Neuronal stem cell (in vitro differentiated cells): ENCODE measurements around the gene ANKS1B.

Experiments used
- DNase-seq: peaks from one replicate; pipeline ENCODE4 v3.0.0-alpha.2; 2013; ENCODE audit warnings: low spot score
- H2AFZ ChIP-seq: one replicate; pipeline ENCODE4 v1.6.1; 2013; ENCODE audit warnings: mild to moderate bottlenecking, low read length, inconsistent platforms
- H2AK5ac ChIP-seq: 2 replicates; pipeline ENCODE4 v1.6.1; 2013; ENCODE audit warnings: low read depth, mild to moderate bottlenecking, inconsistent platforms, low read length, moderate library complexity, mixed read lengths
- H2BK120ac ChIP-seq: 2 replicates; pipeline ENCODE4 v1.6.1; 2013; ENCODE audit warnings: low read depth, mild to moderate bottlenecking, inconsistent platforms, low read length, moderate library complexity, mixed read lengths
- H2BK12ac ChIP-seq: one replicate; pipeline ENCODE4 v1.6.1; 2013; ENCODE audit warnings: low read length, inconsistent platforms
- H2BK15ac ChIP-seq: 2 replicates; pipeline ENCODE4 v1.6.1; 2013; ENCODE audit warnings: mild to moderate bottlenecking, low read length, inconsistent platforms, mixed read lengths
- H2BK5ac ChIP-seq: one replicate; pipeline ENCODE4 v1.6.1; 2013; ENCODE audit warnings: inconsistent platforms, mild to moderate bottlenecking, low read length, moderate library complexity
- H3K14ac ChIP-seq: one replicate; pipeline ENCODE4 v1.6.1; 2013; ENCODE audit warnings: low read length, inconsistent platforms
- H3K18ac ChIP-seq: 2 replicates; pipeline ENCODE4 v1.6.1; 2013; ENCODE audit warnings: low read length, inconsistent platforms
- H3K23ac ChIP-seq: 2 replicates; pipeline ENCODE4 v1.6.1; 2013; ENCODE audit warnings: low read depth, mild to moderate bottlenecking, mixed read lengths, low read length, inconsistent platforms; ENCODE audit not compliant: poor library complexity
- H3K27ac ChIP-seq: replicated peaks from 3 replicates; pipeline ENCODE4 v1.5.1; 2013; ENCODE audit warnings: low read length, inconsistent platforms
- H3K27me3 ChIP-seq, 3 experiments: 2 replicates each; pipeline ENCODE4 v1.6.1; 2013; ENCODE audit warnings: low read length in 3 of 3, mild to moderate bottlenecking in 2 of 3, inconsistent platforms in 1 of 3, low read depth in 1 of 3, mixed read lengths in 1 of 3, moderate library complexity in 1 of 3; ENCODE audit not compliant: control insufficient read depth in 3 of 3, insufficient read depth in 3 of 3
- H3K36me3 ChIP-seq, 2 donors: replicated peaks in 1 of 2; 2 replicates each; pipeline ENCODE4 v1.6.1; 2013; ENCODE audit warnings: low read length in 2 of 2; ENCODE audit not compliant: control insufficient read depth in 2 of 2, insufficient read depth in 2 of 2
- H3K4ac ChIP-seq: 2 replicates; pipeline ENCODE4 v1.6.1; 2013; ENCODE audit warnings: inconsistent platforms, mild to moderate bottlenecking, low read length, moderate library complexity
- H3K4me1 ChIP-seq, 2 donors: 1 replicate in 1 of 2; 2 replicates in 1 of 2; pipeline ENCODE4 v1.6.1; 2013; ENCODE audit warnings: low read length in 2 of 2, low read depth in 1 of 2; ENCODE audit not compliant: control insufficient read depth in 2 of 2, insufficient read depth in 1 of 2
- H3K4me2 ChIP-seq: one replicate; pipeline ENCODE4 v1.6.1; 2013; ENCODE audit warnings: mild to moderate bottlenecking, low read length, inconsistent platforms; ENCODE audit not compliant: insufficient read depth, poor library complexity, severe bottlenecking
- H3K4me3 ChIP-seq, 2 donors: 2 replicates each; pipeline ENCODE4 v1.5.1; 2013; ENCODE audit warnings: low read length in 2 of 2, mild to moderate bottlenecking in 2 of 2, inconsistent platforms in 1 of 2, moderate library complexity in 1 of 2
- H3K79me1 ChIP-seq: one replicate; pipeline ENCODE4 v1.6.1; 2013; ENCODE audit warnings: low read depth, mild to moderate bottlenecking, inconsistent platforms, low read length, moderate library complexity
- H3K9ac ChIP-seq: one replicate; pipeline ENCODE4 v1.6.1; 2013; ENCODE audit warnings: mild to moderate bottlenecking, low read depth, low read length, inconsistent platforms; ENCODE audit not compliant: poor library complexity
- H3K9me3 ChIP-seq, 2 donors: replicated peaks in 1 of 2; 2 replicates each; pipeline versions ENCODE3 to v1.6.1; 2013; ENCODE audit warnings: low read length in 2 of 2, mild to moderate bottlenecking in 2 of 2, inconsistent platforms in 1 of 2, low read depth in 1 of 2, mixed read lengths in 1 of 2, moderate library complexity in 1 of 2; ENCODE audit not compliant: control insufficient read depth in 2 of 2, insufficient read depth in 1 of 2
- H4K8ac ChIP-seq: one replicate; pipeline ENCODE4 v1.6.1; 2013; ENCODE audit warnings: low read depth, mild to moderate bottlenecking, inconsistent platforms, low read length, moderate library complexity
- H4K91ac ChIP-seq: one replicate; pipeline ENCODE4 v1.6.1; 2013; ENCODE audit warnings: low read length, low read depth, mild to moderate bottlenecking, inconsistent platforms; ENCODE audit not compliant: poor library complexity
- WGBS, 2 donors: extraction: QIAGEN DNeasy Blood & Tissue Kit; methylation state at CpG; one replicate each; pipeline ENCODE4 v1.1.7; 2013; ENCODE audit warnings: missing lambda C conversion rate in 2 of 2, mixed read lengths in 1 of 2; ENCODE audit not compliant: insufficient read length in 2 of 2, insufficient replicate concordance in 1 of 2; ENCODE audit errors: extremely low coverage in 2 of 2; 5-methylcytosine and 5-hydroxymethylcytosine counted together

ANKS1B gene

DNA sequence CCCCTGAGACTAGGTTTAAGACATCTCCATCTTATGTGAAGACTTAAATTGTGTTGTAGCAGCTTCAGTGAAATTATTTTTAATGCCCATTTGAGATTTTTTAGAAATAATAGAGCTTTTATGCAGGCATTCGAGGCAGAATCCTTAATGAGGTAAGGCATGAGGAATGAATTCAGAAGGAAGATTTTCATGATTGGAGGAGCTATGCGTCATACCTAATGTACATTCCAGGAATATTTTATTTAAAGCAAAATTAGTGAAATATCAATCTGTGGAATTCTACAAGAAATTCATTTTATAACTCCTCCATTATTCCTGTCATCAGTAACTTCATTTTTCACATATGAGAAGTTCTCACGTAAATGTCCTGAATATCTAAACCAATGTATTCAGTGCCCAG lies 373.1 kb downstream of the ANKS1B start:
- no CpG with 5 or more reads among the region's 3 CpGs for WGBS, 2 donors
- H3K4me3 ChIP-seq: no peak overlapping the region

GRCh38 chr12:99611117-99611516 lies 373.6 kb downstream of the ANKS1B start:
- no peak overlapping the region for H3K9ac ChIP-seq
- no peak overlapping the region for H2BK120ac ChIP-seq
- H3K27me3 ChIP-seq: no peaks in the 10 kb centered on the region
- no peak overlapping the region for H2BK5ac ChIP-seq
- no peak overlapping the region for H3K14ac ChIP-seq
- H3K79me1 ChIP-seq: no peaks in the 10 kb centered on the region
- H3K36me3 ChIP-seq: no peaks in the 10 kb centered on the region
- no peak overlapping the region for H3K18ac ChIP-seq
- no peak overlapping the region for H3K4ac ChIP-seq
- no peak overlapping the region for H3K4me2 ChIP-seq
- H2BK15ac ChIP-seq: no peak overlapping the region
- no peak overlapping the region for H2AFZ ChIP-seq
- no CpG with 5 or more reads among the region's 3 CpGs for WGBS, 2 donors
- no peak overlapping the region for H2BK12ac ChIP-seq
- H3K4me1 ChIP-seq: no peaks in the 10 kb centered on the region
- no peak overlapping the region for H3K27ac ChIP-seq
- H3K4me3 ChIP-seq: no peak overlapping the region
- no peak overlapping the region for H4K91ac ChIP-seq
- no peak overlapping the region for H2AK5ac ChIP-seq
- H3K9me3 ChIP-seq: no peaks in the 10 kb centered on the region
- DNase-seq: no peak
- no peak overlapping the region for H4K8ac ChIP-seq
- no peak overlapping the region for H3K23ac ChIP-seq

More for the DNA sequence above, 373.1 kb downstream of the ANKS1B start:
- H3K36me3 ChIP-seq: no peaks in the 10 kb centered on the region
- no peak for DNase-seq
- H3K23ac ChIP-seq: no peak overlapping the region
- no peak overlapping the region for H3K14ac ChIP-seq
- no peak overlapping the region for H3K27ac ChIP-seq
- H4K8ac ChIP-seq: no peak overlapping the region
- no peak overlapping the region for H3K4me2 ChIP-seq
- H3K18ac ChIP-seq: no peak overlapping the region
- H2BK15ac ChIP-seq: no peak overlapping the region
- H2BK5ac ChIP-seq: no peak overlapping the region
- no peak overlapping the region for H2BK12ac ChIP-seq
- H3K27me3 ChIP-seq: no peaks in the 10 kb centered on the region
- no peak overlapping the region for H2BK120ac ChIP-seq
- no peak overlapping the region for H3K9ac ChIP-seq
- H3K4ac ChIP-seq: no peak overlapping the region
- no peaks in the 10 kb centered on the region for H3K79me1 ChIP-seq
- no peaks in the 10 kb centered on the region for H3K4me1 ChIP-seq
- H3K9me3 ChIP-seq: no peaks in the 10 kb centered on the region
- H4K91ac ChIP-seq: no peak overlapping the region
- no peak overlapping the region for H2AK5ac ChIP-seq
- H2AFZ ChIP-seq: no peak overlapping the region

GRCh38 chr12:99609455-99610181 lies 375.1 kb downstream of the ANKS1B start:
- Histone ChIP-seq H2BK12ac (no peak overlapping the region), H3K4me1 (no peaks in the 10 kb centered on the region), H3K14ac (no peak overlapping the region), H4K8ac (no peak overlapping the region), H3K27me3 (no peaks in the 10 kb centered on the region), H3K4me2 (no peak overlapping the region), H3K36me3 (no peaks in the 10 kb centered on the region), H3K23ac (no peak overlapping the region), H3K27ac (no peak overlapping the region), H2BK5ac (no peak overlapping the region), H3K4ac (no peak overlapping the region), H2AK5ac (no peak overlapping the region), H3K18ac (no peak overlapping the region), H4K91ac (no peak overlapping the region), H2BK120ac (no peak overlapping the region), H3K4me3 (no peak overlapping the region), H3K9ac (no peak overlapping the region), H2BK15ac (no peak overlapping the region), H2AFZ (no peak overlapping the region), H3K79me1 (no peaks in the 10 kb centered on the region), H3K9me3 (no peaks in the 10 kb centered on the region)
- DNase-seq: no peak
- WGBS, 2 donors: no CpG with 5 or more reads among the region's 7 CpGs

- H3K9me3 ChIP-seq: no peaks in the 10 kb centered on the region
- no peak overlapping the region for H3K27ac ChIP-seq
- no peak overlapping the region for H3K23ac ChIP-seq
- H2BK12ac ChIP-seq: no peak overlapping the region
- H2AFZ ChIP-seq: peak overlapping the region; percentile 57
- no peaks in the 10 kb centered on the region for H3K27me3 ChIP-seq
- no peak overlapping the region for H3K4me3 ChIP-seq
- WGBS, 2 donors: no CpG with 5 or more reads among the region's 5 CpGs
- no peaks in the 10 kb centered on the region for H3K36me3 ChIP-seq
- no peak overlapping the region for H2BK120ac ChIP-seq
- H3K18ac ChIP-seq: no peak overlapping the region
- H3K4me1 ChIP-seq: no peaks in the 10 kb centered on the region
- H3K9ac ChIP-seq: no peak overlapping the region
- no peak for DNase-seq
- no peak overlapping the region for H3K4ac ChIP-seq
- H4K8ac ChIP-seq: no peak overlapping the region
- H4K91ac ChIP-seq: no peak overlapping the region
- no peak overlapping the region for H2BK5ac ChIP-seq
- H2BK15ac ChIP-seq: no peak overlapping the region
- H2AK5ac ChIP-seq: no peak overlapping the region
- H3K14ac ChIP-seq: no peak overlapping the region
- H3K79me1 ChIP-seq: no peaks in the 10 kb centered on the region
- no peak overlapping the region for H3K4me2 ChIP-seq
These were observed 384.3 kb downstream of the ANKS1B start for GRCh38 chr12:99600388-99600787.
